ENCODE measurements around the gene TBC1D12.
A peak's percentile ranks its signal among the peaks of the same experiment; 100 is the strongest.
"Not testable (repeated sequence)": the region's sequence is repeated elsewhere in the genome, so short reads cannot be mapped to it uniquely, and the experiment has no call there.

TBC1D12 gene

GRCh38 chr10:94402204-94402842 is at the start of gene TBC1D12:
TSS of gene TBC1D12 (plus strand) at chr10:94402541. CDS start at chr10:94402614, 73 bp downstream.
- no peaks in the 10 kb centered on the region for H3K36me3 Mint-ChIP-seq
- ATAC-seq: peak; percentile 83
- H3K9me3 Mint-ChIP-seq: no peaks in the 10 kb centered on the region
- peaks cover 16% of the 10 kb centered on the region for H3K4me1 Mint-ChIP-seq
- peak within 1 kb of the TSS; percentile 86 for H3K4me3 Mint-ChIP-seq
- H3K27ac Mint-ChIP-seq: peak within 1 kb of the TSS; percentile 86
- no peaks in the 10 kb centered on the region for H3K27me3 Mint-ChIP-seq

- Mint-ChIP-seq H3K27ac (peak overlapping the region; percentile 22), H3K4me3 (no peak overlapping the region), H3K36me3 (peaks cover 41% of the 10 kb centered on the region), H3K27me3 (no peaks in the 10 kb centered on the region), H3K9me3 (no peaks in the 10 kb centered on the region), H3K4me1 (peaks cover 7% of the 10 kb centered on the region)
- ATAC-seq: no peak
Measured at GRCh38 chr10:94353336-94353735, 49.0 kb upstream of the TBC1D12 start.

DNA sequence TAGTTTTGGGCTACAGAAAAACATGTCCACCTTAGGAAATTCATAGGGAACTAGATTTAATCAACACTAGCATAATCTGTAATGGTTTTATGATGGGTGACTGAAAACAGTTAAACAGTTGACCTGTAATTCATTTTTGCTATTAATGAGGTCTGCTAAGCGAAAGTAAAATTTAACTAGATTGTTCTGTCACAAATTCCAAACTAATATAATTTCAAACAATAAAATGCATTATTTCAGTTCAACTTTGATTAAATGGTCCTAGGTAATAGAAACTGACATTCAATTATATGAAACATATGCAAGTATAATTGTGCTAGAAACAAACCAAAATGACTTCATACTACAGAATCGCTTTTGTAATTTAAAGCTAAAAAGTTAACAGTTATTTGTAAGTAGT is 46.5 kb upstream of the TBC1D12 start:
- Mint-ChIP-seq H3K4me3 (no peak overlapping the region), H3K27ac (no peak overlapping the region), H3K4me1 (peaks cover 24% of the 10 kb centered on the region), H3K36me3 (peaks cover 53% of the 10 kb centered on the region), H3K9me3 (no peaks in the 10 kb centered on the region), H3K27me3 (no peaks in the 10 kb centered on the region)
- ATAC-seq: no peak

DNA sequence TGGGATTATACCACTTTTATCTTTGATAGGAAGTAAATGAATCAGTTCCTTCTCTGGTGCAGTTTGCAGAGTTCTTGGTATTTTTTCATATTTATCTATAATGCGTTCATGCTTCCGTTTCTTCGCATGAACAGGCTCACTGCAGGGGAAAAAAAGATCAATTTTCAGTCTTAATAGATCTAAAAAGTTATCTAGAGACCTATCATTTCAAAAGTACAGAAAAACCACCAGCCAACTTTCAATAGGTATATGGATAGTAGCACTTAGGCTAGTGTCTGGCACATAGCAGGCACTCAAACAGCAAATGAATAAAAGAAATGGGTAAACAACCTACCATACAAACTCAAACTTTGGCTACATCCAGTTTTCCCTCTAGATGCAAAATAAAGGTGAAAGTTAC is 45.1 kb upstream of the TBC1D12 start:
- H3K4me1 Mint-ChIP-seq: peaks cover 32% of the 10 kb centered on the region
- H3K36me3 Mint-ChIP-seq: peaks cover 42% of the 10 kb centered on the region

GRCh38 chr10:94358480-94358879 is 43.9 kb upstream of the TBC1D12 start:
- ATAC-seq: no peak
- Mint-ChIP-seq H3K27me3 (no peaks in the 10 kb centered on the region), H3K4me3 (no peak overlapping the region), H3K9me3 (no peaks in the 10 kb centered on the region), H3K27ac (no peak overlapping the region), H3K4me1 (peaks cover 39% of the 10 kb centered on the region), H3K36me3 (peaks cover 36% of the 10 kb centered on the region)

More for the DNA sequence above, 45.1 kb upstream of the TBC1D12 start:
- Mint-ChIP-seq H3K9me3 (no peaks in the 10 kb centered on the region), H3K27ac (no peak overlapping the region), H3K27me3 (no peaks in the 10 kb centered on the region), H3K4me3 (no peak overlapping the region)
- no peak for ATAC-seq

DNA sequence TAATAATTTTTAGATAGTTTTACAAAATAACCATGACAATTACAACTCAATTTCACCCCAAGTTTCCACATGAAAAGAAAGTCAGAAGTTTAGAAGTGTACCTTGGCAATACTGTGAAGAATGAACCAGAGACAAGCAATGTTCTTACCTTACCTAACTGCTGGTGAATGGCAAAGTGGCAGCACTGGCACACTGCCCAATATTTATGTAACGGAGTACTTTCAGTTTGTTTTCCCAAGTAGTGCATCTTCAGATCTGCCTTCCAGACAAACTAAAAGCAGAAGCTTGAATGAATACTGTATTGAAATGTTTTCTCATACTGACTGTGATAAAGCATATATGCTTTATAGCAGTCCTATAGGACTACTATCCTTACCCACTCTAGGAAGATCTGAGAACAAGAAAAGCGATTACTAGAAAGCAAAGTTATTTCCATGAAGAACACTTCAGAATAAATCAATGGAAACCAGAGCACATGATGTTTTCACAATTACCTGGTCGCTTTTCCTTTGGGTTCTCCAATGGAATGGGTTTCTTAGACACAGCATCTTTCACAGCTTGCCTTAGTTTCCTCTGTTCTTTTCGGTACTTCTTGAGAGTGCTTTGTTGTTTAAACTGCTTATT is 41.1 kb upstream of the TBC1D12 start:
- H3K27ac Mint-ChIP-seq: peak overlapping the region; percentile 98
- H3K4me3 Mint-ChIP-seq: peak overlapping the region; percentile 96
- H3K4me1 Mint-ChIP-seq: peaks cover 39% of the 10 kb centered on the region
- no peaks in the 10 kb centered on the region for H3K9me3 Mint-ChIP-seq
- no peaks in the 10 kb centered on the region for H3K27me3 Mint-ChIP-seq
- H3K36me3 Mint-ChIP-seq: peaks cover 30% of the 10 kb centered on the region
- ATAC-seq: no peak

DNA sequence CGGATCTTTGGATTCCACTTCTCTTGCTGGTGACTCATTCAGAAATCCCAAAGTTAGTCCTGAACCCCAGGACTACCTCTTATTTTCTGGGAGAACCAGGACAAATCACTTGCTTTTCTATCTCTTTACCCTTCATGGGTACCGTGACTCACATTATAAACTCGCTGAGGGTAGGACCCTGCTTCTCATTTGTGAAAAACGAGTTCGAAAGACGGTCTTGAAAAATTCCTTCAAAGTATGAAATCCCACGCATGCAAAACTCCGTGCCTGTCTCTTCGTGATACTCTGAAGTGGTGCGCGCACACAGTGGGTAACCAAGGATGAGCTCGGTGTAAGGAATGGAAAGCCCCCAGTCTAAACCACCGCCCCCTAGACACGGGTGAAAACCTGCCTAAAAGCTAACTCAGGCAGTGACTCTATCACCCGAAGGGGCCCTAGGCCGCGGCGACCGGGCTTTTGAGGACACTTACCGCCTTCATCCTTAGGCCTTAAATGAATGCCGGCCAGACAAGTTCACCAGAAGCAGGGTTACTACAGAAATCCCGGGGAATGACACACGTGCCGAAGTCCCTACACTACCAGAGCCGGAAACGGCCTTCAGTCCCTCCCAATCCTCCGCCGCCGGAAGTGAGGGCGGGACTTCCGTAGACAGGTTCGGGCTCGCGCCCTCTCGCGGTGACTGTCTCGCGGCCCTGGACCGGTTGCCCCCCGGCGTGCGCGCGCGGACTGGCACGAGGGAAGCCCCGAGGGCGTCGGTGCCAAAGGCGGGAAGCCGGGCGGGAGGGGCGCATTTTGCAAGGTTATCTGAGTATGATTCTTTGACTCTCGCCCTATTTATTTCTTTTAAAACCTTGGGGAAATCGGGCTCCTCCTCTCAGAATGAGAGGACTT is 39.7 kb upstream of the TBC1D12 start, which contains the start of gene NOC3L:
Gene NOC3L (minus strand): TSS at position 580 of the 891 bp plus-strand sequence. CDS start 101 bp downstream, at position 479.
- H3K36me3 Mint-ChIP-seq: peaks cover 28% of the 10 kb centered on the region
- no peaks in the 10 kb centered on the region for H3K27me3 Mint-ChIP-seq
- peaks cover 39% of the 10 kb centered on the region for H3K4me1 Mint-ChIP-seq
- no peaks in the 10 kb centered on the region for H3K9me3 Mint-ChIP-seq
- peak within 1 kb of the TSS; percentile 96 for H3K4me3 Mint-ChIP-seq
- peak within 1 kb of the TSS; percentile 98 for H3K27ac Mint-ChIP-seq
- peak; percentile 99 for ATAC-seq

GRCh38 chr10:94363251-94363565 is 39.1 kb upstream of the TBC1D12 start:
- Mint-ChIP-seq H3K27me3 (no peaks in the 10 kb centered on the region), H3K9me3 (no peaks in the 10 kb centered on the region), H3K4me1 (peaks cover 34% of the 10 kb centered on the region), H3K4me3 (peak overlapping the region; percentile 96), H3K36me3 (peaks cover 22% of the 10 kb centered on the region), H3K27ac (peak overlapping the region; percentile 98)
- ATAC-seq: peak; percentile 29

- Mint-ChIP-seq H3K27me3 (no peaks in the 10 kb centered on the region), H3K9me3 (no peaks in the 10 kb centered on the region), H3K27ac (no peak overlapping the region), H3K36me3 (peaks cover 11% of the 10 kb centered on the region), H3K4me3 (no peak overlapping the region), H3K4me1 (peaks cover 26% of the 10 kb centered on the region)
- ATAC-seq: no peak
Measured at GRCh38 chr10:94364482-94364881, 37.9 kb upstream of the TBC1D12 start.

- ATAC-seq: no peak
- Mint-ChIP-seq H3K27ac (no peak overlapping the region), H3K9me3 (no peaks in the 10 kb centered on the region), H3K4me1 (peaks cover 13% of the 10 kb centered on the region), H3K36me3 (no peaks in the 10 kb centered on the region), H3K27me3 (peaks cover 5% of the 10 kb centered on the region), H3K4me3 (no peak overlapping the region)
Measured at GRCh38 chr10:94366382-94366781, 36.0 kb upstream of the TBC1D12 start.

DNA sequence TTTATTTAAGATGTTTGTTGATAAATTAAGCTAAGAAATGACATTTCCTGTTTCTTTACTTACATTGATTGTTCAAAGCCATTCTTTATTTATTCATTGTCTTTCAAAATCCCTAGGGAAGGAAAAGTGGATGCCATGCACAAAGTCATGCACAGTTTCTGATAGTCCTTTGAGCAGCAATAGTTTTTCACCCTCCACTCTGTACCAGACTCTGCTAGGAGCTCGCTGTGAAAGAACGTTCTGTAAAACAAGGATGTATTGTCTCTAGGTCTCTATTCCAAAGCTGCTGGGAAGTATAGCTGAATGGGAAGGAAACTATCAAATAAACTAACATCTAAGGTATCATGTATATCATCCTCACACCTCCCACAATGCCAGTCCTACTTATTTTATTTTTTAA is 31.8 kb upstream of the TBC1D12 start:
- Mint-ChIP-seq H3K36me3 (no peaks in the 10 kb centered on the region), H3K4me1 (no peaks in the 10 kb centered on the region), H3K27ac (no peak overlapping the region), H3K27me3 (peaks cover 46% of the 10 kb centered on the region), H3K4me3 (no peak overlapping the region), H3K9me3 (no peaks in the 10 kb centered on the region)
- no peak for ATAC-seq

GRCh38 chr10:94375374-94375773 is 27.0 kb upstream of the TBC1D12 start:
- no peak for ATAC-seq
- Mint-ChIP-seq H3K27ac (no peak overlapping the region), H3K4me1 (no peaks in the 10 kb centered on the region), H3K27me3 (peaks cover 72% of the 10 kb centered on the region), H3K9me3 (no peaks in the 10 kb centered on the region), H3K36me3 (no peaks in the 10 kb centered on the region), H3K4me3 (no peak overlapping the region)

GRCh38 chr10:94376865-94377264 is 25.5 kb upstream of the TBC1D12 start:
- no peak for ATAC-seq
- no peaks in the 10 kb centered on the region for H3K4me1 Mint-ChIP-seq
- no peaks in the 10 kb centered on the region for H3K36me3 Mint-ChIP-seq
- H3K27ac Mint-ChIP-seq: no peak overlapping the region
- H3K9me3 Mint-ChIP-seq: no peaks in the 10 kb centered on the region
- no peak overlapping the region for H3K4me3 Mint-ChIP-seq
- H3K27me3 Mint-ChIP-seq: peaks cover 65% of the 10 kb centered on the region

DNA sequence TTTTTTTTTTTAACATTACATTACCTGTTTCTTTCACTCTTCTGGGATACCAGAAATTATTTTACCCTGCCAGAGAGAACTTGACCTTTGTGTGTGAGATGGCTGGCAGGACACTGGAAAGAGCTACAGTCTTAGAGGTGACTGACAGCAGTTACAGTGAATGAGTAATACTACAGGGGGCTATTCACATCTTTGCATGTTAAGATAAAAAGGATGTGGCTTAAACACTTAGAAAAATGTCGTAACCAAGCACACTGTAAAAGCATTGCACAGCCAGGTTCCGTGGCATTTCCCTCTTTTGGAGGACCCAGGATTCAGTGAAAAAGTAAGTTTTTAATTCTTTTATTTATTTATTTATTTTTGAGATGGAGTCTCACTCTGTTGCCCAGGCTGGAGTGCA is 18.8 kb upstream of the TBC1D12 start:
- ATAC-seq: no peak
- no peaks in the 10 kb centered on the region for H3K4me1 Mint-ChIP-seq
- H3K4me3 Mint-ChIP-seq: no peak overlapping the region
- H3K27me3 Mint-ChIP-seq: peaks cover 18% of the 10 kb centered on the region
- H3K9me3 Mint-ChIP-seq: no peaks in the 10 kb centered on the region
- H3K36me3 Mint-ChIP-seq: no peaks in the 10 kb centered on the region
- no peak overlapping the region for H3K27ac Mint-ChIP-seq

DNA sequence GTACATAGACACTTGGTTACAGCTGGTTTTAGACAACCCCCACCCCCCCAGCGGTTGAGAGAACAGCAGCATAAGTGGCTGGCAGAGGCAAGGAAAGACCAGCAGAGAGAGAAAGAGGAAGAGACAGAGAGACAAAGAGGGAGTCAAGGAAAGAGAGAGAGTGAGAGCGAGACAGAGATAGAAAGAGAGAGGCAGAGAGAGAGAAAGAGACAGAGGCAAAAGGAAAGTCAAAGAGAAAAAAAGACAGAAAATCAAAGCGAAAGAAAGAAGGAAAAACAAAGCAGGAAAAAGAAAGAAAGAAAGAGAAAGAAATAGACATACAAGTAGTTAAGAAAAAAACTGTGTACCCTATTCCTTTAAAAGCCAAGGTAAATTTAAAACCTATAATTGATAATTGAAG is 16.6 kb upstream of the TBC1D12 start:
- H3K9me3 Mint-ChIP-seq, H3K4me1 Mint-ChIP-seq, H3K4me3 Mint-ChIP-seq, H3K27ac Mint-ChIP-seq, ATAC-seq, H3K36me3 Mint-ChIP-seq: not testable (repeated sequence)
- H3K27me3 Mint-ChIP-seq: peaks cover 10% of the 10 kb centered on the region

All from stimulated activated memory B cell treated with anti-CD40 and anti-IgM and Interleukin-4, amounts not matched to agents 10 μg/mL and 1 μg/mL and 100 μg/mL, for 72 hours (primary cell).